ENCODE measurements around the gene NCAPH2. TPM values are rescaled to one million over a fixed set of nuclear protein-coding genes. Genes with fewer than 3 reads are reported as not detected.

The NCAPH2 gene
- polyA plus RNA-seq, 1 experiment, result 10.4 TPM

DNA sequence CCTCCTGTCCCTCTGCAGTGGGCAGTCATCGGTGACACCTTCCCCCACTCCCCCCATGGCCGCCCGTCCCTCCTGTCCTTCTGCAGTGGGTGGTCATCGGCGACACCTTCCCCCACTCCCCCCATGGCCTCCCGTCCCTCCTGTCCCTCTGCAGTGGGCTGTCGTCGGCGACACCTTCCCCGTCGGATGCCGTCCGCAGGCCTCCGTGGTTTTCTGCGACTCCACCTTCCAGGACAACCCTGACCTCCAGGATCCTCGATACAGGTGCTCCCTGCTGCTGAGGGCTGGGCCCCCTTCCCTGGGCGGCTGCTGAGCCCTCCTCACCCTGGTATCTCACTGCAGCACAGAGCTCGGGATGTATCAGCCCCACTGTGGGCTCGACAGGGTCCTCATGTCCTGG lies 19.1 kb upstream of the NCAPH2 start:
- H3K27me3 ChIP-seq (ENCODE audit: control insufficient read depth, insufficient read depth, low read length), result peaks cover 2% of the 10 kb centered on the region
- ChIA-PET CTCF (no interaction called here), POLR2A (no interaction called here)
- H3K27ac ChIP-seq (ENCODE audit: low read depth, low read length), result no peak overlapping the region
- TF ChIP-seq, protein P1, sequence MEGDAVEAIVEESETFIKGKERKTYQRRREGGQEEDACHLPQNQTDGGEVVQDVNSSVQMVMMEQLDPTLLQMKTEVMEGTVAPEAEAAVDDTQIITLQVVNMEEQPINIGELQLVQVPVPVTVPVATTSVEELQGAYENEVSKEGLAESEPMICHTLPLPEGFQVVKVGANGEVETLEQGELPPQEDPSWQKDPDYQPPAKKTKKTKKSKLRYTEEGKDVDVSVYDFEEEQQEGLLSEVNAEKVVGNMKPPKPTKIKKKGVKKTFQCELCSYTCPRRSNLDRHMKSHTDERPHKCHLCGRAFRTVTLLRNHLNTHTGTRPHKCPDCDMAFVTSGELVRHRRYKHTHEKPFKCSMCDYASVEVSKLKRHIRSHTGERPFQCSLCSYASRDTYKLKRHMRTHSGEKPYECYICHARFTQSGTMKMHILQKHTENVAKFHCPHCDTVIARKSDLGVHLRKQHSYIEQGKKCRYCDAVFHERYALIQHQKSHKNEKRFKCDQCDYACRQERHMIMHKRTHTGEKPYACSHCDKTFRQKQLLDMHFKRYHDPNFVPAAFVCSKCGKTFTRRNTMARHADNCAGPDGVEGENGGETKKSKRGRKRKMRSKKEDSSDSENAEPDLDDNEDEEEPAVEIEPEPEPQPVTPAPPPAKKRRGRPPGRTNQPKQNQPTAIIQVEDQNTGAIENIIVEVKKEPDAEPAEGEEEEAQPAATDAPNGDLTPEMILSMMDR (IDR thresholded peaks at IDR 0.05; ENCODE audit: low read depth, low read length), result no peak
- no peak for DNase-seq (ENCODE audit: low read depth, low spot score)
- no peaks in the 10 kb centered on the region; the same call in 1 of the 2 replicates for H3K9me3 ChIP-seq (ENCODE audit: control insufficient read depth, insufficient read depth, low read length)
- H3K4me3 ChIP-seq (ENCODE audit: low read depth, low read length), result no peak overlapping the region

DNA sequence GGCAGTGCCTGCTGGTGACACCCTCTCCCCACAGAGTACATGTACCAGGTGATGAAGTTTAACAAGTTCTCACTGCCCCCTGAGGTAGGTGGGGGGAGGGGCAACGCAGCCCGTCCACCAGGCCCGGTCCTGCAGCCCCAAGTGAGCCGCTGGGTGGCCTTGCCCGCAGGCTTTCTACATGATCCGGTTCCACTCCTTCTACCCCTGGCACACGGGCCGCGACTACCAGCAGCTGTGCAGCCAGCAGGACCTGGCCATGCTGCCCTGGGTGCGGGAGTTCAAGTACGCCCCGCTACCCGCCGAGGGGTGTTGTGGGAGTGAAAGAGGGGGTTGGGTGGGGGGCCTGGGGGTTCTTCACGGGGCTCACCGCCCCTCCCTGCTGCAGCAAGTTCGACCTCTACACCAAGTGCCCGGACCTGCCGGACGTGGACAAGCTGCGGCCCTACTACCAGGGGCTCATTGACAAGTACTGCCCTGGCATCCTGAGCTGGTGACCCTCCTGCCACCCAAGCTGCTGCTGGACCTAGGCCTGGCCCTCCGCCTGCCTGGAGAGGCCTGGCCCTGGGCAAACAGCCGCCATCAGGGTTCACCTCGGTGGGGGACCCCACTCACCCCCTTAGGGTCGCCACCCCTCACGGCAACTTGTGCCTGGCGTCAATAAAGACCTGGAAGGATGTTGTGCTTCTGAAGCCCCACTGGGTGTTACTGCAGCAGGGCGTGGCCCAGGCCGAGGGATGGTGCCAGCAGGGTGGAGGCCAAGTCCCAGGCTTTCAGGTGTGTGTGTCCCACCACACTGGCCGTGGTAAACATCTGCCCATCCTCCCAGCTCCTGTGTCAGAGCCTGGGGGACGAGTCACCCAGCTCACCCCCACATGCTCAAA lies 18.4 kb upstream of the NCAPH2 start:
- DNase-seq (ENCODE audit: low read depth, low spot score), result no peak
- ChIA-PET CTCF (no interaction called here), POLR2A (no interaction called here)
- H3K27ac ChIP-seq (ENCODE audit: low read depth, low read length), result no peak overlapping the region
- H3K27me3 ChIP-seq (ENCODE audit: control insufficient read depth, insufficient read depth, low read length), result peaks cover 2% of the 10 kb centered on the region
- TF ChIP-seq, protein P1 (IDR thresholded peaks at IDR 0.05; ENCODE audit: low read depth, low read length), result no peak
- H3K4me3 ChIP-seq (ENCODE audit: low read depth, low read length), result no peak overlapping the region
- no peaks in the 10 kb centered on the region; the same call in 1 of the 2 replicates for H3K9me3 ChIP-seq (ENCODE audit: control insufficient read depth, insufficient read depth, low read length)

DNA sequence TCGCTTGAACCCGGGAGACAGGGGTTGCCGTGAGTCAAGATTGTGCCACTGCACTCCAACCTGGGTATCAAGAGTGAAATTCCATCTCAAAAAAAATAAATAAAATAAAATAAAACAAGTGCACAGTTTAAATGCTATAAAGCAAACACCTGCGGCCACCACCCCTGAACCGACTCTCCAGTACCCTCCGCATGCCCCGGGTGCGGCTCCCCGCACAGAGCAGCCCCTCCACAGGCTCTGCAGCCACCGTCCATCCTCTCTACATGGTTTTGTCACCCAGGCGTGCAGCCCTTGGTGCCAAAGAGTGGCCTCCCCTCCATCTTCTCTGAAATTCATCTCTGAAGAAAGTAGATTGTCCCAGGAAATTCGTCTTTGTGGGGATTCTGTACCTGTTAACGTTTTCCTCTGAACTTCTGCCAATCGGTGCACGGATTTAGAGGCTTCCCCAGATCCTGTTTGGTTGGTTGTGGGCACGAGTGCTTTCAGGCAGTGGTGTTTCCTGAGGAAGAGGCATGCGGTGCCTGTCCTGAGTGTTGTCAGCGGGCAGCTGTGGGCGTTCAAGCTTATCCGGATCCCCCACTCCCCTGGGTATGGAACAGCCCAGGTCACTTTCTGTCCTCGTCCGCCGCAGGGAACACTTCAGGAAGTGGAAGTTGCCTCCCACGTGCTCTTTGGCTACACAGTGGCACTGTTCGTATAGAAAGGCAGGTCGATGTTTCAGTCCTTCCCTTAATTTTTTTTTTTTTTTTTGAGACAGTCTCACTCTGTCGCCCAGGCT lies 17.3 kb upstream of the NCAPH2 start:
- ChIA-PET POLR2A (no interaction called here), CTCF (no interaction called here)
- no peak for DNase-seq (ENCODE audit: low read depth, low spot score)

DNA sequence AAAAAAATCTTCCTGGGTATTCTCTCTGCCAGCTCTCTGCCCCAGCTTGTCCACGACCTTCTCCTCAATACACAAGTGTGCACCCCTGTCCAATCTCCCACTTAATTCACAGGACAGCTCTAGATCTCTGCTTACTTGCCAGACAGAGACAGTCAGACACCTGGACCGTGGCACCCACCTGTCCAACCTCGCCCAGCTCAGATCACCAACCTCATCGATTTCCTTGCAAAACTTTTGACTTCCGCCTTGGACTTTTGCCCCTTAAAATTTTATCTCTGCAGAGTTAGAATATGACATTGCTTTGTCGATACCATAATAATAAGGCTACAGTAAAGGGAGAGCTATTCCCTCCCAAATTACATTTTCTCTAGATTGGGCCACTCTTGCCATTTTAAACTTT lies 10.9 kb upstream of the NCAPH2 start:
- no peak for DNase-seq (ENCODE audit: low read depth, low spot score)
- H3K27ac ChIP-seq (ENCODE audit: low read depth, low read length), result no peak overlapping the region
- no peaks in the 10 kb centered on the region for H3K9me3 ChIP-seq (ENCODE audit: control insufficient read depth, insufficient read depth, low read length)
- CTCF ChIA-PET, result interaction anchor here (1.2 to 2.5 kb wide), 2 partner anchors 12 to 124 kb away, joined by 5 to 7 read pairs; no protein-coding TSS in a partner anchor
- H3K27me3 ChIP-seq (ENCODE audit: control insufficient read depth, insufficient read depth, low read length), result no peaks in the 10 kb centered on the region
- no peak overlapping the region for H3K4me3 ChIP-seq (ENCODE audit: low read depth, low read length)
- TF ChIP-seq, protein P1 (IDR thresholded peaks at IDR 0.05; ENCODE audit: low read depth, low read length), result no peak
- POLR2A ChIA-PET, result no interaction called here

More for the DNA sequence above, 17.3 kb upstream of the NCAPH2 start:
- TF ChIP-seq, protein P1 (IDR thresholded peaks at IDR 0.05; ENCODE audit: low read depth, low read length), result no peak
- H3K27ac ChIP-seq (ENCODE audit: low read depth, low read length), result no peak overlapping the region
- H3K9me3 ChIP-seq (ENCODE audit: control insufficient read depth, insufficient read depth, low read length), result no peaks in the 10 kb centered on the region; the same call in 1 of the 2 replicates
- no peak overlapping the region for H3K4me3 ChIP-seq (ENCODE audit: low read depth, low read length)
- H3K27me3 ChIP-seq (ENCODE audit: control insufficient read depth, insufficient read depth, low read length), result no peaks in the 10 kb centered on the region
